A549 (cell line): ENCODE data around the gene CPA1.

Experiments used
- BCL3 ChIP-seq: fragments of >200 bp; sonication (Bioruptor Twin); formaldehyde crosslinking; IDR thresholded peaks from 3 replicates; pipeline ENCODE4 v1.6.1; 2016
- CEBPB ChIP-seq, 2 experiments: fragments of >200 bp in 1 of 2; sonication (Bioruptor Twin) in 1 of 2; formaldehyde crosslinking in 1 of 2; IDR thresholded peaks; 2 replicates each; pipeline ENCODE4 v1.6.1; 2012 to 2016
- CTCF ChIP-seq: fragments of >200 bp; sonication (Bioruptor Twin); formaldehyde crosslinking; IDR thresholded peaks from 3 replicates; pipeline ENCODE4 v1.5.1; 2016
- MAFK ChIP-seq: fragments of 450-650 bp; IDR thresholded peaks from 2 replicates; pipeline ENCODE4 v1.6.1; 2014; ENCODE audit not compliant: partially characterized antibody
- MAX ChIP-seq: IDR thresholded peaks from 2 replicates; pipeline ENCODE4 v1.6.1; 2012
- MYC ChIP-seq: IDR thresholded peaks from 2 replicates; pipeline ENCODE4 v1.6.1; 2012; ENCODE audit warnings: mild to moderate bottlenecking, inconsistent platforms, low read length, improper control_type of control experiment, borderline replicate concordance
- POLR2A ChIP-seq: IDR thresholded peaks from 2 replicates; pipeline ENCODE4 v1.6.1; 2012; ENCODE audit warnings: mild to moderate bottlenecking, low read length
- RAD21 ChIP-seq, 2 experiments: fragments of >200 bp in 1 of 2; sonication (Bioruptor Twin) in 1 of 2; formaldehyde crosslinking in 1 of 2; IDR thresholded peaks in 1 of 2; conservative IDR thresholded peaks in 1 of 2; 2 replicates in 1 of 2; 3 replicates in 1 of 2; pipeline ENCODE4 v1.6.1; 2012 to 2018; ENCODE audit warnings: inconsistent platforms in 1 of 2
- RCOR1 ChIP-seq: fragments of 150-350 bp; IDR thresholded peaks from 2 replicates; pipeline ENCODE4 v1.6.1; 2014; ENCODE audit warnings: antibody characterized with exemption, low read length, low read depth
- USF2 ChIP-seq: fragments of 450-650 bp; IDR thresholded peaks from 2 replicates; pipeline ENCODE4 v1.6.1; 2014; ENCODE audit warnings: antibody characterized with exemption

GRCh38 chr7:130396109-130396508, 15.8 kb downstream of the CPA1 start:
- TF ChIP-seq CEBPB (IDR thresholded peaks at IDR 0.05) (no peak), MYC (no peak), MAX (no peak), CTCF (no peak), POLR2A (no peak), MAFK (no peak), RAD21 (conservative IDR thresholded peaks at IDR 0.05 in 1 of 2, IDR thresholded peaks at IDR 0.05 in 1 of 2) (no peak), USF2 (no peak), RCOR1 (no peak), BCL3 (no peak)
